Transverse colon (tissue), 4 donors: ENCODE data around the gene HTT.

Experiments
- CTCF ChIP-seq, 5 experiments: fragments of 200-600 bp in 3 of 5; fragments of 450-650 bp in 2 of 5; sonication (generic) in 3 of 5; IDR thresholded peaks; 1 replicate in 2 of 5; 2 replicates in 3 of 5; pipeline ENCODE4 v1.5.1; 2016 to 2017; ENCODE audit warnings: antibody characterized with exemption in 5 of 5, inconsistent platforms in 3 of 5, mild to moderate bottlenecking in 2 of 5, moderate library complexity in 1 of 5
- POLR2A ChIP-seq: fragments of 450-650 bp; IDR thresholded peaks from one replicate; pipeline ENCODE4 v1.6.1; 2016; ENCODE audit warnings: antibody characterized with exemption, mild to moderate bottlenecking, moderate library complexity
- POLR2AphosphoS5 ChIP-seq, 3 donors: sonication (generic); formaldehyde crosslinking; IDR thresholded peaks; one replicate each; pipeline ENCODE4 v1.6.1; 2016; ENCODE audit warnings: antibody characterized with exemption in 3 of 3

GRCh38 chr4:3119464-3119863 lies 45.0 kb downstream of the HTT start:
- TF ChIP-seq CTCF (IDR thresholded peaks at IDR 0.05) (no peak), POLR2AphosphoS5 (IDR thresholded peaks at IDR 0.05) (no peak), POLR2A (no peak)
